GM19328 (cell line): ENCODE data around the gene SIX1.

Experiments
- ATAC-seq: cut with Tn5 transposase; IDR thresholded peaks from one replicate; pipeline ENCODE4 v1.9.1; 2021; ENCODE audit warnings: mild to moderate bottlenecking, moderate library complexity; ENCODE audit not compliant: unreplicated experiment

The SIX1 gene

GRCh38 chr14:60596139-60596538, 53.1 kb downstream of the SIX1 start:
- ATAC-seq, result no peak

GRCh38 chr14:60594062-60594461, 55.2 kb downstream of the SIX1 start:
- no peak for ATAC-seq
